NCI-H128 (cell line): ENCODE results near the gene AK2.
"Not testable (repeated sequence)": the region's sequence is repeated elsewhere in the genome, so short reads cannot be mapped to it uniquely, and the experiment has no call there.

Experiments used
- DNase-seq: peaks from one replicate; lab custom pipeline; 2025; ENCODE audit not compliant: unreplicated experiment; lab: John Stamatoyannopoulos, UW

The AK2 gene

GRCh38 chr1:33036526-33037503 lies at the start of gene AK2:
TSS of gene AK2 (minus strand) at chr1:33036883. CDS start at chr1:33036828, 55 bp downstream.
- DNase-seq: peak; percentile 97

GRCh38 chr1:33086384-33086850 lies 49.7 kb upstream of the AK2 start:
- DNase-seq: peak; percentile 13

GRCh38 chr1:33085332-33085731 lies 48.6 kb upstream of the AK2 start:
- no peak for DNase-seq

GRCh38 chr1:33082575-33083108 lies 46.0 kb upstream of the AK2 start:
- DNase-seq: no peak

- DNase-seq: no peak
Observed at GRCh38 chr1:33081554-33082305, 45.0 kb upstream of the AK2 start.

GRCh38 chr1:33080885-33081553 lies 44.3 kb upstream of the AK2 start, which contains the start of gene AZIN2:
TSS of gene AZIN2 (plus strand) at chr1:33081153. CDS start at chr1:33082250, 1,097 bp downstream.
- DNase-seq: peak; percentile 92

- no peak for DNase-seq
Observed at GRCh38 chr1:33080373-33080772, 43.7 kb upstream of the AK2 start.

- no peak for DNase-seq
Observed at GRCh38 chr1:33078030-33078591, 41.4 kb upstream of the AK2 start.

- DNase-seq: no peak
Observed at GRCh38 chr1:33074193-33074945, 37.7 kb upstream of the AK2 start.

- no peak for DNase-seq
Observed at GRCh38 chr1:33072707-33073106, 36.0 kb upstream of the AK2 start.

GRCh38 chr1:33070628-33071027 lies 33.9 kb upstream of the AK2 start:
- no peak for DNase-seq

GRCh38 chr1:33068108-33068507 lies 31.4 kb upstream of the AK2 start:
- not testable (repeated sequence) for DNase-seq

- DNase-seq: not testable (repeated sequence)
Observed at GRCh38 chr1:33066477-33066876, 29.8 kb upstream of the AK2 start.

- no peak for DNase-seq
Observed at GRCh38 chr1:33065301-33065700, 28.6 kb upstream of the AK2 start.

GRCh38 chr1:33064284-33064683 lies 27.6 kb upstream of the AK2 start:
- not testable (repeated sequence) for DNase-seq

GRCh38 chr1:33061834-33062233 lies 25.2 kb upstream of the AK2 start:
- no peak for DNase-seq

GRCh38 chr1:33060579-33061083 lies 23.9 kb upstream of the AK2 start:
- no peak for DNase-seq

- no peak for DNase-seq
Observed at GRCh38 chr1:33057095-33057494, 20.4 kb upstream of the AK2 start.

- no peak for DNase-seq
Observed at GRCh38 chr1:33056426-33056825, 19.7 kb upstream of the AK2 start.
